K562 (cell line): ENCODE measurements around the gene DISC1. TPM values are rescaled to one million over a fixed set of nuclear protein-coding genes. Genes with fewer than 3 reads are reported as not detected.

Experiments used
- ATAC-seq: fragments of 200-7000 bp; cut with Tn5 transposase; 3 replicates; pipeline ENCODE4 v1.9.1; 2020; ENCODE audit warnings: moderate library complexity
- BruUV-seq: library from RNA; stranded (reverse); fragments of 400-500 nt; replicated peaks from 2 replicates; lab custom pipeline; 2021; lab: Mats Ljungman, UMichigan
- CTCF ChIA-PET: fragments of 300-600 bp; formaldehyde crosslinking; extraction: SDS; loops from one replicate; lab custom pipeline; 2021; ENCODE audit warnings: low intra/inter-chr PET ratio; lab: Yijun Ruan, JAX
- POLR2A ChIA-PET: fragments of 300-600, 350-650 bp; sonication (Branson Sonifier 250); formaldehyde crosslinking; extraction: SDS; loops from one replicate; lab custom pipeline; 2021; ENCODE audit warnings: antibody characterized with exemption, inconsistent platforms; lab: Yijun Ruan, JAX
- DNase-seq, 4 experiments: peaks; one replicate each; pipeline versions ENCODE4 v3.0.0 to v3.0.0-alpha.2; 2011 to 2018; ENCODE audit warnings: low spot score in 3 of 4, mixed read lengths in 3 of 4; ENCODE audit errors: extremely low read depth in 1 of 4
- FAIRE-seq: peaks from 2 replicates; lab custom pipeline; 2011; peaks lifted over from hg19 to GRCh38; lab: Jason Lieb, UNC
- H2AFZ ChIP-seq: 2 replicates; pipeline ENCODE4 v1.6.0; 2011; ENCODE audit warnings: low read depth, low read length, control low read depth, inconsistent platforms
- H3K27ac ChIP-seq: fragments of 200-600 bp; 3 replicates; pipeline ENCODE4 v1.8.0; 2011; ENCODE audit warnings: low read depth, mild to moderate bottlenecking, control low read depth, inconsistent platforms, low read length, moderate library complexity, mixed read lengths; ENCODE audit errors: extremely low read depth
- H3K27me3 ChIP-seq, 2 experiments: fragments of 300-600 bp in 1 of 2; 2 replicates in 1 of 2; 3 replicates in 1 of 2; pipeline versions ENCODE4 v1.6.0 to v1.8.0; 2011; ENCODE audit warnings: inconsistent platforms in 2 of 2, low read length in 2 of 2, mild to moderate bottlenecking in 1 of 2, mixed read lengths in 1 of 2, moderate library complexity in 1 of 2; ENCODE audit not compliant: control insufficient read depth in 2 of 2, insufficient read depth in 2 of 2
- H3K36me3 ChIP-seq: fragments of 300-600 bp; 3 replicates; pipeline ENCODE4 v1.8.0; 2011; ENCODE audit warnings: mild to moderate bottlenecking, low read length, inconsistent platforms; ENCODE audit not compliant: control insufficient read depth, insufficient read depth
- H3K4me1 ChIP-seq, 2 experiments: fragments of 200-600 bp in 1 of 2; replicated peaks in 1 of 2; 2 replicates in 1 of 2; 3 replicates in 1 of 2; pipeline versions ENCODE4 v1.5.1 to v1.8.0; 2011; ENCODE audit warnings: inconsistent platforms in 2 of 2, low read length in 2 of 2, mild to moderate bottlenecking in 1 of 2, mixed read lengths in 1 of 2, moderate library complexity in 1 of 2; ENCODE audit not compliant: control insufficient read depth in 2 of 2, insufficient read depth in 2 of 2
- H3K4me2 ChIP-seq: 2 replicates; pipeline ENCODE4 v1.6.1; 2011; ENCODE audit warnings: low read length, control low read depth, inconsistent platforms, mixed read lengths; ENCODE audit not compliant: insufficient read depth
- H3K4me3 ChIP-seq: fragments of 200-600 bp; sonication (generic), shearing (Covaris generic); 2 replicates; pipeline ENCODE4 v1.5.1; 2016; ENCODE audit warnings: control low read depth, inconsistent platforms
- H3K79me2 ChIP-seq: fragments of 200-600 bp; 3 replicates; pipeline ENCODE4 v1.8.0; 2011; ENCODE audit warnings: low read length, inconsistent platforms; ENCODE audit not compliant: control insufficient read depth, insufficient read depth
- H3K9ac ChIP-seq, 2 experiments: 2 replicates each; pipeline versions ENCODE4 v1.6.0 to v1.6.1; 2011; ENCODE audit warnings: low read depth in 2 of 2, low read length in 2 of 2, control low read depth in 1 of 2, inconsistent platforms in 1 of 2, mild to moderate bottlenecking in 1 of 2, mixed read lengths in 1 of 2; ENCODE audit not compliant: insufficient read depth in 1 of 2
- H3K9me1 ChIP-seq: one replicate; pipeline ENCODE4 v1.6.0; 2011; ENCODE audit warnings: inconsistent platforms, mild to moderate bottlenecking, low read length, moderate library complexity; ENCODE audit not compliant: control insufficient read depth, insufficient read depth
- H3K9me3 ChIP-seq: replicated peaks from 2 replicates; pipeline ENCODE4 v1.5.1; 2011; ENCODE audit warnings: low read depth, low read length, inconsistent platforms; ENCODE audit not compliant: control insufficient read depth, insufficient read depth
- H4K20me1 ChIP-seq: replicated peaks from 2 replicates; pipeline ENCODE4 v1.6.1; 2011; ENCODE audit warnings: low read length, inconsistent platforms, mixed read lengths; ENCODE audit not compliant: control insufficient read depth, insufficient read depth
- ATF1 ChIP-seq, 2 experiments: fragments of 450-650 bp in 1 of 2; IDR thresholded peaks; 2 replicates each; pipeline ENCODE4 v1.6.1; 2016; ENCODE audit warnings: missing compliant biosample characterization in 1 of 2, missing genetic modification characterization in 1 of 2
- HMG20A ChIP-seq: fragments of 450-650 bp; formaldehyde crosslinking; conservative IDR thresholded peaks from 2 replicates; pipeline ENCODE4 v1.4.0; 2020; ENCODE audit warnings: mild to moderate bottlenecking, mixed read lengths
- SPI1 ChIP-seq: IDR thresholded peaks from 2 replicates; pipeline ENCODE4 v1.6.1; 2011; ENCODE audit warnings: low read depth, low read length, control low read depth, borderline replicate concordance
- SUPT5H ChIP-seq: fragments of 450-650 bp; IDR thresholded peaks from 2 replicates; pipeline ENCODE4 v1.6.1; 2016
- TEAD2 ChIP-seq: fragments of 450-650 bp; IDR thresholded peaks from 2 replicates; pipeline ENCODE4 v1.6.1; 2016; ENCODE audit warnings: missing genetic modification characterization, control low read depth, missing compliant biosample characterization
- ZBTB1 ChIP-seq: sonication (generic); formaldehyde crosslinking; IDR thresholded peaks from 2 replicates; pipeline ENCODE4 v1.8.1; 2023; ENCODE audit warnings: missing genetic modification reagents, low read depth, mild to moderate bottlenecking, borderline replicate concordance
- ZFP36 ChIP-seq: fragments of 150-350 bp; IDR thresholded peaks from 2 replicates; pipeline ENCODE4 v1.6.1; 2018; ENCODE audit warnings: low read length, low read depth; ENCODE audit not compliant: partially characterized antibody
- ZNF354B ChIP-seq: fragments of 250-450 bp; sonication (Bioruptor Pico); IDR thresholded peaks from 2 replicates; pipeline ENCODE4 v1.4.0; 2020
- ZNF717 ChIP-seq: fragments of 250-450 bp; sonication (Bioruptor Pico); IDR thresholded peaks from 2 replicates; pipeline ENCODE4 v1.5.0; 2021
- ZNF77 ChIP-seq: fragments of 250-450 bp; sonication (Bioruptor Pico); IDR thresholded peaks from 2 replicates; pipeline ENCODE4 v1.5.0; 2020
- WGBS: fragments of 100-300 bp; shearing (Covaris generic); methylation state at CpG from one replicate; pipeline ENCODE4 v1.1.6; 2016; ENCODE audit warnings: low coverage, mixed read lengths; ENCODE audit not compliant: insufficient coverage; ENCODE audit errors: missing lambda C conversion rate; 5-methylcytosine and 5-hydroxymethylcytosine counted together
- in situ Hi-C: fragments of 300-500 bp; cut with MboI; formaldehyde crosslinking; loops from 4 replicates; pipeline ENCODE4 v1.15.0; 2018; ENCODE audit warnings: inconsistent platforms, mixed read lengths
- intact Hi-C: fragments of 100-400 bp; cut with micrococcal nuclease; formaldehyde crosslinking; loops from 2 replicates; pipeline ENCODE4 v1.14.2; 2022
- polyA plus RNA-seq, 8 experiments: library from polyadenylated mRNA; depleted of rRNA in 4 of 8; stranded (reverse) in 5 of 8; unstranded in 3 of 8; fragments of >200 nt; fragmentation: Nextera tagmentation in 2 of 8; fragmentation: Illumina TruSeq in 1 of 8; extraction: Ambion mirVana in 2 of 8; extraction: Trizol in 1 of 8; gene quantifications; 2 replicates each; pipeline versions ENCODE4 v1.2.1 to v1.2.3, GENCODE V29; 2011 to 2014; ENCODE audit warnings: inconsistent platforms in 1 of 8, missing spikeins in 1 of 8
- total RNA-seq, 7 experiments: library from RNA; depleted of rRNA in 6 of 7; stranded (reverse); fragments of >200 nt in 6 of 7; fragmentation: Illumina TruSeq in 2 of 7; extraction: Trizol in 2 of 7; gene quantifications; 2 replicates each; pipeline versions ENCODE4 v1.2.1 to v1.2.3, GENCODE V29; 2011 to 2021; ENCODE audit warnings: low replicate concordance in 1 of 7
- TF ChIP-seq, protein P1 (sequence below): fragments of 450-650 bp; IDR thresholded peaks from 2 replicates; pipeline ENCODE4 v1.6.1; 2018; ENCODE audit warnings: mild to moderate bottlenecking, low read depth; ENCODE audit not compliant: partially characterized antibody
- TF ChIP-seq, protein P2 (sequence below): fragments of 450-650 bp; formaldehyde crosslinking; conservative IDR thresholded peaks from 2 replicates; pipeline ENCODE4 v1.4.0; 2022; ENCODE audit warnings: mild to moderate bottlenecking, missing genetic modification characterization

DISC1 gene
- total and polyA plus RNA-seq, 9 of the 15 experiments (the other 6 are each of a cell fraction or from before 2014, with no cell fraction given) = 0.01 to 0.11 (median 0.08) TPM; not detected in 1

DNA sequence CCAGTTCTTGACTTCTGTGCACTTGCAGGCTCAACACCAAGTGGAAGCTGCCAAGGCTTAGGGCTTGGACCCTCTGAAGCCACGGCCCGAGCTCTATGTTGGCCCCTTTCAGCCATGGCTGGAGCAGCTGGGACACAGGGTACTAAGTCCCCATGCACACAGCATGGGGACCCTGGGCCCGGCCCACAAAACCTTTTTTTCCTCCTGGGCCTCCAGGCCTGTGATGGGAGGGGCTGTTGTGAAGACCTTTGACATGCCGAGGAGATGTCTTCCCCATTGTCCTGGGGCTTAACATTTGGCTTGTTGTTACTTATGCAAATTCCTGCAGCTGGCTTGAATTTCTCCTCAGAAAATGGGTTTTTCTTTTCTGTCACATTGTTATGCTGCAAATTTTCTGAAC lies 59.8 kb downstream of the DISC1 start:
- no peak overlapping the region for H3K27ac ChIP-seq
- no peaks in the 10 kb centered on the region for H3K9me3 ChIP-seq
- intact Hi-C loops = no loop called here
- H2AFZ ChIP-seq = no peak overlapping the region
- POLR2A ChIA-PET = interaction anchor here (1.0 kb wide), 1 partner anchor 10 kb away, joined by 3 read pairs; no protein-coding TSS in a partner anchor
- 0% methylated on average over 4 of the region's 4 CpGs for WGBS
- no peaks in the 10 kb centered on the region for H3K36me3 ChIP-seq
- in situ Hi-C loops = no loop called here
- no peaks in the 10 kb centered on the region for H4K20me1 ChIP-seq
- H3K9ac ChIP-seq = no peak overlapping the region
- no peak overlapping the region for H3K4me2 ChIP-seq
- H3K4me1 ChIP-seq = no peaks in the 10 kb centered on the region
- H3K79me2 ChIP-seq = no peaks in the 10 kb centered on the region
- CTCF ChIA-PET = no interaction called here
- TF ChIP-seq SUPT5H (no peak), ZFP36 (peak; percentile 81)
- TF ChIP-seq, protein P1, sequence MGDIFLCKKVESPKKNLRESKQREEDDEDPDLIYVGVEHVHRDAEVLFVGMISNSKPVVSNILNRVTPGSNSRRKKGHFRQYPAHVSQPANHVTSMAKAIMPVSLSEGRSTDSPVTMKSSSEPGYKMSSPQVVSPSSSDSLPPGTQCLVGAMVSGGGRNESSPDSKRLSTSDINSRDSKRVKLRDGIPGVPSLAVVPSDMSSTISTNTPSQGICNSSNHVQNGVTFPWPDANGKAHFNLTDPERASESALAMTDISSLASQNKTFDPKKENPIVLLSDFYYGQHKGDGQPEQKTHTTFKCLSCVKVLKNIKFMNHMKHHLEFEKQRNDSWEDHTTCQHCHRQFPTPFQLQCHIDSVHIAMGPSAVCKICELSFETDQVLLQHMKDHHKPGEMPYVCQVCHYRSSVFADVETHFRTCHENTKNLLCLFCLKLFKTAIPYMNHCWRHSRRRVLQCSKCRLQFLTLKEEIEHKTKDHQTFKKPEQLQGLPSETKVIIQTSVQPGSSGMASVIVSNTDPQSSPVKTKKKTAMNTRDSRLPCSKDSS = peak; percentile 22
- TF ChIP-seq, all 486 proteins: peak for 2
- FAIRE-seq (no peak), ATAC-seq (no peak), DNase-seq (no peak)
- H3K9me1 ChIP-seq = no peaks in the 10 kb centered on the region
- H3K4me3 ChIP-seq = no peak overlapping the region
- peaks cover 0 to 8% of the 10 kb centered on the region in 2 experiments; a peak in 2 of 5 replicates for H3K27me3 ChIP-seq
- BruUV-seq = no TSS peak

DNA sequence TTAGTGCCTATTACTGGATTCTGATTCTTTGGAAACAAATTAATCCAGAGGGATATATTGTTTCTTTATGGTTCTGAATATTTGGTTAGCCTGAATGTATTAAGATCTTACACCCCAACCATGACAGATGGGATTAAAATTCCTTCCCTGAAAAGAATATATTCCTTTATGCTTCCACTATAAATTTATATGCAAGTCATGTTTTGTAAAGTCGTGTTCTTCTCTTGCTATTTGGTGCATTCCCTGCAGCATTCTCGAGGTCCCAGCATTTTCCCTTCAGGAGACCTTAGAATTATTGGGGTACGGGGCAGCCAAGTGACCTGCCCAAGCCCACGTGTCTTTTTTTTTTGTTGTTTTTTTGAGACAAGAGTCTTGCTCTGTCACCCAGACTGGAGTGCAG lies 62.4 kb downstream of the DISC1 start:
- POLR2A ChIA-PET = no interaction called here
- intact Hi-C loops = no loop called here

More for the DNA sequence above, 62.4 kb downstream of the DISC1 start:
- Histone ChIP-seq H3K9me3 (no peaks in the 10 kb centered on the region), H3K4me1 (peaks cover 0 to 3% of the 10 kb centered on the region in 2 experiments; a peak in 1 of 5 replicates), H4K20me1 (no peaks in the 10 kb centered on the region; the same call in 1 of the 2 replicates), H3K4me3 (no peak overlapping the region), H3K4me2 (no peak overlapping the region), H3K27me3 (peaks cover 12 to 23% of the 10 kb centered on the region in 2 experiments; a peak in 4 of 5 replicates), H3K36me3 (no peaks in the 10 kb centered on the region), H2AFZ (no peak overlapping the region), H3K9me1 (no peaks in the 10 kb centered on the region), H3K27ac (no peak overlapping the region), H3K79me2 (no peaks in the 10 kb centered on the region), H3K9ac (no peak overlapping the region)
- BruUV-seq = no TSS peak
- in situ Hi-C loops = no loop called here
- TF ChIP-seq, protein P2, sequence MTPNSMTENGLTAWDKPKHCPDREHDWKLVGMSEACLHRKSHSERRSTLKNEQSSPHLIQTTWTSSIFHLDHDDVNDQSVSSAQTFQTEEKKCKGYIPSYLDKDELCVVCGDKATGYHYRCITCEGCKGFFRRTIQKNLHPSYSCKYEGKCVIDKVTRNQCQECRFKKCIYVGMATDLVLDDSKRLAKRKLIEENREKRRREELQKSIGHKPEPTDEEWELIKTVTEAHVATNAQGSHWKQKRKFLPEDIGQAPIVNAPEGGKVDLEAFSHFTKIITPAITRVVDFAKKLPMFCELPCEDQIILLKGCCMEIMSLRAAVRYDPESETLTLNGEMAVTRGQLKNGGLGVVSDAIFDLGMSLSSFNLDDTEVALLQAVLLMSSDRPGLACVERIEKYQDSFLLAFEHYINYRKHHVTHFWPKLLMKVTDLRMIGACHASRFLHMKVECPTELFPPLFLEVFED (CRISPR knock-in tag) = no peak
- TF ChIP-seq HMG20A (no peak), ZBTB1 (CRISPR knock-in tag) (no peak), ATF1 (CRISPR knock-in tag; IDR thresholded peaks at IDR 0.05) (no peak), ATF1 (tag; IDR thresholded peaks at IDR 0.05) (no peak), SPI1 (no peak), ZNF77 (CRISPR knock-in tag) (no peak), ZNF354B (no peak), TEAD2 (tag) (no peak), ZNF717 (CRISPR knock-in tag) (no peak)
- ATAC-seq (no peak), FAIRE-seq (no peak), DNase-seq (no peak)
- 0% methylated on average over 4 of the region's 4 CpGs for WGBS
- CTCF ChIA-PET = no interaction called here
